ENCODE measurements around the gene MCTP2.

MCTP2 gene

DNA sequence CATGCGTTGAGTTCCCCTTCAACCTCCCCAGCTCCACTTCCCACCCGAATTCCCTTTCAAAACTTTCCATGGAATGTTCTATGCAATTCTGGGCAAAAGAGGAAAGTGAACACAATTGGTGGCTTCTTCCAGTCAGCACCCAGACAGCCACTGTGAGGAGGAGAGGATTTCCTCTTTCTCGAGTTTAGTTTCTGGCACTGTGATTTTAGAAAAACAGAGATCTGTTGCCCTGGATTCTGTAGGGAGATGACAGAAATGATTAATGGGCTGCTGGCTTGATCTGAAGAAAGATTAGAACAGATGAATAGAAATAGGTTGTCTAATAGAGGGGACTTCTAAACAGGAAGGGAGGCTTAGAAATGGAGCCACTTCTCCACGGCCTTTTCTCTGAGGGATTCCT lies 172.0 kb downstream of the MCTP2 start (continued):
- TF ChIP-seq, protein P1, sequence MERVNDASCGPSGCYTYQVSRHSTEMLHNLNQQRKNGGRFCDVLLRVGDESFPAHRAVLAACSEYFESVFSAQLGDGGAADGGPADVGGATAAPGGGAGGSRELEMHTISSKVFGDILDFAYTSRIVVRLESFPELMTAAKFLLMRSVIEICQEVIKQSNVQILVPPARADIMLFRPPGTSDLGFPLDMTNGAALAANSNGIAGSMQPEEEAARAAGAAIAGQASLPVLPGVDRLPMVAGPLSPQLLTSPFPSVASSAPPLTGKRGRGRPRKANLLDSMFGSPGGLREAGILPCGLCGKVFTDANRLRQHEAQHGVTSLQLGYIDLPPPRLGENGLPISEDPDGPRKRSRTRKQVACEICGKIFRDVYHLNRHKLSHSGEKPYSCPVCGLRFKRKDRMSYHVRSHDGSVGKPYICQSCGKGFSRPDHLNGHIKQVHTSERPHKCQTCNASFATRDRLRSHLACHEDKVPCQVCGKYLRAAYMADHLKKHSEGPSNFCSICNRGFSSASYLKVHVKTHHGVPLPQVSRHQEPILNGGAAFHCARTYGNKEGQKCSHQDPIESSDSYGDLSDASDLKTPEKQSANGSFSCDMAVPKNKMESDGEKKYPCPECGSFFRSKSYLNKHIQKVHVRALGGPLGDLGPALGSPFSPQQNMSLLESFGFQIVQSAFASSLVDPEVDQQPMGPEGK (tag by site-specific recombination; IDR thresholded peaks at IDR 0.05): no peak
- TF ChIP-seq ZNF48 (tag by site-specific recombination; IDR thresholded peaks at IDR 0.05): no peak
- TF ChIP-seq ZNF426 (tag by site-specific recombination; IDR thresholded peaks at IDR 0.05): no peak
- TF ChIP-seq ZSCAN23 (tag by site-specific recombination; IDR thresholded peaks at IDR 0.05): no peak

GRCh38 chr15:94404733-94405283 lies 173.4 kb downstream of the MCTP2 start:
- Histone ChIP-seq H3K36me3 (ENCODE audit: control insufficient read depth in 2 of 2, insufficient read depth in 1 of 2, low read length in 2 of 2) (no peaks in the 10 kb centered on the region), H3K27ac (ENCODE audit: extremely low read depth, low read depth, low read length) (no peak overlapping the region), H3K4me1 (ENCODE audit: control insufficient read depth, insufficient read depth, low read length) (no peaks in the 10 kb centered on the region), H3K4me3 (ENCODE audit: low read depth, low read length) (no peak overlapping the region), H3K9me3 (ENCODE audit: control insufficient read depth, insufficient read depth, low read depth, low read length) (no peaks in the 10 kb centered on the region)
- TF ChIP-seq, protein P2, sequence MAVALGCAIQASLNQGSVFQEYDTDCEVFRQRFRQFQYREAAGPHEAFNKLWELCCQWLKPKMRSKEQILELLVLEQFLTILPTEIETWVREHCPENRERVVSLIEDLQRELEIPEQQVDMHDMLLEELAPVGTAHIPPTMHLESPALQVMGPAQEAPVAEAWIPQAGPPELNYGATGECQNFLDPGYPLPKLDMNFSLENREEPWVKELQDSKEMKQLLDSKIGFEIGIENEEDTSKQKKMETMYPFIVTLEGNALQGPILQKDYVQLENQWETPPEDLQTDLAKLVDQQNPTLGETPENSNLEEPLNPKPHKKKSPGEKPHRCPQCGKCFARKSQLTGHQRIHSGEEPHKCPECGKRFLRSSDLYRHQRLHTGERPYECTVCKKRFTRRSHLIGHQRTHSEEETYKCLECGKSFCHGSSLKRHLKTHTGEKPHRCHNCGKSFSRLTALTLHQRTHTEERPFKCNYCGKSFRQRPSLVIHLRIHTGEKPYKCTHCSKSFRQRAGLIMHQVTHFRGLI (tag by site-specific recombination; IDR thresholded peaks at IDR 0.05): no peak
- TF ChIP-seq ZNF155 (tag by site-specific recombination; IDR thresholded peaks at IDR 0.05): no peak
- no peak for TF ChIP-seq ZNF529 (tag by site-specific recombination; IDR thresholded peaks at IDR 0.05; ENCODE audit: insufficient replicate concordance)
- no peak for TF ChIP-seq ZBTB8A (tag by site-specific recombination; IDR thresholded peaks at IDR 0.05)
- no peak for TF ChIP-seq ZNF174 (tag by site-specific recombination; IDR thresholded peaks at IDR 0.05)
- no peak for TF ChIP-seq ZNF600 (tag by site-specific recombination; IDR thresholded peaks at IDR 0.05)
- TF ChIP-seq SP7 (tag by site-specific recombination; IDR thresholded peaks at IDR 0.05): no peak
- TF ChIP-seq, protein P3, sequence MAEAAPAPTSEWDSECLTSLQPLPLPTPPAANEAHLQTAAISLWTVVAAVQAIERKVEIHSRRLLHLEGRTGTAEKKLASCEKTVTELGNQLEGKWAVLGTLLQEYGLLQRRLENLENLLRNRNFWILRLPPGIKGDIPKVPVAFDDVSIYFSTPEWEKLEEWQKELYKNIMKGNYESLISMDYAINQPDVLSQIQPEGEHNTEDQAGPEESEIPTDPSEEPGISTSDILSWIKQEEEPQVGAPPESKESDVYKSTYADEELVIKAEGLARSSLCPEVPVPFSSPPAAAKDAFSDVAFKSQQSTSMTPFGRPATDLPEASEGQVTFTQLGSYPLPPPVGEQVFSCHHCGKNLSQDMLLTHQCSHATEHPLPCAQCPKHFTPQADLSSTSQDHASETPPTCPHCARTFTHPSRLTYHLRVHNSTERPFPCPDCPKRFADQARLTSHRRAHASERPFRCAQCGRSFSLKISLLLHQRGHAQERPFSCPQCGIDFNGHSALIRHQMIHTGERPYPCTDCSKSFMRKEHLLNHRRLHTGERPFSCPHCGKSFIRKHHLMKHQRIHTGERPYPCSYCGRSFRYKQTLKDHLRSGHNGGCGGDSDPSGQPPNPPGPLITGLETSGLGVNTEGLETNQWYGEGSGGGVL (tag by site-specific recombination; IDR thresholded peaks at IDR 0.05): no peak
- TF ChIP-seq, protein P4, sequence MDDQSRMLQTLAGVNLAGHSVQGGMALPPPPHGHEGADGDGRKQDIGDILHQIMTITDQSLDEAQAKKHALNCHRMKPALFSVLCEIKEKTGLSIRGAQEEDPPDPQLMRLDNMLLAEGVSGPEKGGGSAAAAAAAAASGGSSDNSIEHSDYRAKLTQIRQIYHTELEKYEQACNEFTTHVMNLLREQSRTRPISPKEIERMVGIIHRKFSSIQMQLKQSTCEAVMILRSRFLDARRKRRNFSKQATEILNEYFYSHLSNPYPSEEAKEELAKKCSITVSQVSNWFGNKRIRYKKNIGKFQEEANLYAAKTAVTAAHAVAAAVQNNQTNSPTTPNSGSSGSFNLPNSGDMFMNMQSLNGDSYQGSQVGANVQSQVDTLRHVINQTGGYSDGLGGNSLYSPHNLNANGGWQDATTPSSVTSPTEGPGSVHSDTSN (CRISPR knock-in tag; IDR thresholded peaks at IDR 0.05): no peak
- no peak for TF ChIP-seq ZNF302 (tag by site-specific recombination; IDR thresholded peaks at IDR 0.05; ENCODE audit: low read depth)
- TF ChIP-seq, protein P5, sequence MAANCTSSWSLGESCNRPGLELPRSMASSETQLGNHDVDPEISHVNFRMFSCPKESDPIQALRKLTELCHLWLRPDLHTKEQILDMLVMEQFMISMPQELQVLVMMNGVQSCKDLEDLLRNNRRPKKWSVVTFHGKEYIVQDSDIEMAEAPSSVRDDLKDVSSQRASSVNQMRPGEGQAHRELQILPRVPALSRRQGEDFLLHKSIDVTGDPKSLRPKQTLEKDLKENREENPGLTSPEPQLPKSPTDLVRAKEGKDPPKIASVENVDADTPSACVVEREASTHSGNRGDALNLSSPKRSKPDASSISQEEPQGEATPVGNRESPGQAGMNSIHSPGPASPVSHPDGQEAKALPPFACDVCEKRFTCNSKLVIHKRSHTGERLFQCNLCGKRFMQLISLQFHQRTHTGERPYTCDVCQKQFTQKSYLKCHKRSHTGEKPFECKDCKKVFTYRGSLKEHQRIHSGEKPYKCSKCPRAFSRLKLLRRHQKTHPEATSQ (tag by site-specific recombination; IDR thresholded peaks at IDR 0.05): no peak
- TF ChIP-seq, protein P1 (tag by site-specific recombination; IDR thresholded peaks at IDR 0.05): no peak
- TF ChIP-seq ZNF416 (tag by site-specific recombination; IDR thresholded peaks at IDR 0.05): no peak
- no peak for TF ChIP-seq ZNF658 (tag by site-specific recombination; IDR thresholded peaks at IDR 0.05)
- no peak for TF ChIP-seq ZNF23 (tag by site-specific recombination; IDR thresholded peaks at IDR 0.05; ENCODE audit: borderline replicate concordance)
- no peak for TF ChIP-seq ZNF121 (tag by site-specific recombination; IDR thresholded peaks at IDR 0.05)
- TF ChIP-seq BCL11A (tag by site-specific recombination; IDR thresholded peaks at IDR 0.05; ENCODE audit: low read depth): no peak
- no peak for TF ChIP-seq ZXDB (tag by site-specific recombination; IDR thresholded peaks at IDR 0.05)
- POLR2A ChIA-PET: no interaction called here
- CTCF ChIA-PET: no interaction called here
